HS-27A (cell line): ENCODE data around the gene SOX1.

ENCODE experiments used
- DNase-seq: peaks from one replicate; pipeline ENCODE4 v3.0.0-alpha.2; 2012; ENCODE audit warnings: low read depth, missing footprints

SOX1 gene

GRCh38 chr13:112058941-112059340 is 8.0 kb upstream of the SOX1 start:
- DNase-seq: no peak

- no peak for DNase-seq
Observed at GRCh38 chr13:112059457-112060281, 7.3 kb upstream of the SOX1 start.

DNA sequence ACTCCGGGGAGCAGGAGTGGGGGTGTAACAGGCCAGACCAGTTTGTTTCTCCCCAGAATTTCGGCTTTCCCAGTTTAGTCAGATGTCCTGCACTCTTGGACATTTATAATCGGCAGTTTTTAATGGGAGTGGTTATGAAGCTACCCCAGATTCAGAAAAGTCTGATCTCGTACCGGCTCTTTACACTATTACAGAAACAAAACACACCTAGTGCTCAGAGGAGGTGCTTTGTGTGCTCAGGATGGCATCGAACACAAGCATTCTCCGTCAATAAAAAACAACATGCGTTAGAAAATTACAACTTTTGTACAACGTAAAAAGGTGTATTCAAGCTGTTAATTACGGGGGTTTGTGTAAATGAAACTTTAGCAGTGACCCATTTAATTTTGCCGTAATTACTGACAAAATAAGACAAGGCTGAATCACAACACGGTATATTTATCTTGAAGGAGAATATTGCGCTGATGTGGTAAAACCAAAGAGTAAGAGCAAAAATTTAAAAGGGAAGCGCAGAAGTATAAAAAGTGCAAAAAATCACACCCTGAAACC is 6.6 kb upstream of the SOX1 start:
- no peak for DNase-seq

DNA sequence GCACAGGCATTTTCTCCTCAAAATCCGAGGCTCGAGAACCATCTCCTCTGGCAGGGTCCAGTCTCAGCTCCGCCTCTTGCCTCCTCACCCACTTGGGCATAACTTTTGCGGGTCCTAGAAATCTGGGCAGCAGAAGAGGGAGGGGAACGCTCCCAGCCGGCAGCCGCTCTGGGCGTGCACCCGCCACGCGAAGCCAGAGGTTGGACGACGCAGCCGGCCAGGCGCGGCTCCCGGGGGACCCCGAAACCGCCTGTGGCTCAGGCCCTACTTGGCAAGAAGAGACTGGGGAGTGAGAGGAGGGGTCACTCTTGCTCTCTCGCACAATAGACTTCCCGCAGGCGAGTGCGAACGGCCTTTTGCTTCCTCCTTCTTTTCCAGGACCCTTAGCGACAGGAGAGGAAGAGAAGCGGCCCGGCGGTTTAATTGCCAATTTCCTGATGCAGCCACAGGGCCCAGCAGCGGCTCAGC is 6.0 kb upstream of the SOX1 start:
- DNase-seq: no peak

- DNase-seq: no peak
Observed at GRCh38 chr13:112061367-112062061, 5.4 kb upstream of the SOX1 start.

- no peak for DNase-seq
Observed at GRCh38 chr13:112062072-112062567, 4.8 kb upstream of the SOX1 start.

GRCh38 chr13:112062571-112063570 is 4.1 kb upstream of the SOX1 start:
- DNase-seq: no peak

GRCh38 chr13:112063807-112064206 is 3.1 kb upstream of the SOX1 start:
- no peak for DNase-seq

DNA sequence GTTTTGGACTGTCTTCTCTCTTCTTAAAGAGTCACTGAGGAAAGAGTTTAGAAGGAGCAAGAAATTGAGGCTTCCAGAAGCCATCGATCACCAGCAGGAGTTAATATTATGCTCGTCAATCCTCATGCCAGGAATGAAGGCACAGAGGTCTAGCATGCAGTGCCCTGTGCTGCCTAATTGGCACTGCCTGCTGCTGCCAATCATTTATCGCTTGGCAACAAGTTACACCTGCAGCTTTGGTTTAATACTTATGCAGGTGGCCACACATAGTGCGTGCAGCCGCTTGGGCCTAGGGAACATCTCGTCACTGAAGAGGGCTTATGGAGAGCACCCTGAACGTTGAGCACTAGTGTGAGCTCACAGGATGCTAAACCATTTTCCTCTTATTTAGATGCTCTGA is 2.7 kb upstream of the SOX1 start:
- no peak for DNase-seq

DNA sequence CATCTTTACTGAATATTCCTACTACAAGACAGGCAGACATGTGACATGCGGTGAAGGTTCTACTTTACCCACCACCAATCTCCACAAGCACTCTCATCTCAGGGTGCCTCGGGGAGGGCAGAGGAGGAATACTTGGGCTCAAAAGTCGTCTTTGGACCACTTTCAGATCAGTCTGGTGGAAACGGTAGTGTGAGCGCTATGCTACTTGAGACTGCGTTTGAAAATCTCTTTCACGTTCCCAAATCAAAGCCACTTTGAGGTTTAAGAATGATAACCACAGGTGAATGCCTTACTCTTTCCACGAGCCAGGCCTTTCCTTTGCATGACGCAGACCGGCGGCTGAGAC is 1.5 kb upstream of the SOX1 start:
- DNase-seq: no peak

DNA sequence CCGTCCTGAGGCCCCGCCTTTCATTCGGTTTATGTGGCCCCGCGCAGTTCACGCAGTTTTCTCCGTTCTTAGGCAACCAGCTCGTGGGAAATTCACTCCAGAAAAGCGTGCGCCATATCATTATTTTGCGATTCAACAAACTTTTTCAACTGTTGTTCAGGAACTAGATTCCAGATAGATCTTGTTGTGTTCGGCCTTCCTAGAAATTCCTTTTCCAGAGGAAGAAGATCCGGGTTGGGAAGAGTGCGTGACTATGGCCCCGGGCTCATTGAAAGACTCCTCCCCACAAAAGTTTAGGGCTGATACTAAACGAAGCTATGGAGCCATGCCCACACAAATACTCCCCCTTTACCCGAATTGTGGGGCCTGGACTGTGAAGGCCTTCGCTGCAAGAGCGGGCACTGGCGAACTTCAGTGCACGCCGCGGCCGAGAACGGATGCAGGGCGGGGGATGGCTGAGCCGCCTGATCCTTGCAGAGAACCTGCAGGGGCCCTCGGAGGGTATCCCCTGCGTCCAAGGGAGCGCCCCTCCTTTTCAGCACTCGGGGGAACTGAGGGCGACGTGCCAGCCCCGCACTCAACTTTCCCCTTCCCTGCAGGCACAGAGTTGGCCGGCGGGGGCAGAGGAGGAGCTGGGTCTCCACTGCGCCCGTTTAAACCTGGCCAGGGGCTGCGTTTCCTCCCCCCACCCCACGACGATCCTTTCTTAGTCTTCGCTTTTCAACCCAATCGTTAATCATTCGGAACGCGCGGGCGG is 904 bp upstream of the SOX1 start:
- no peak for DNase-seq

DNA sequence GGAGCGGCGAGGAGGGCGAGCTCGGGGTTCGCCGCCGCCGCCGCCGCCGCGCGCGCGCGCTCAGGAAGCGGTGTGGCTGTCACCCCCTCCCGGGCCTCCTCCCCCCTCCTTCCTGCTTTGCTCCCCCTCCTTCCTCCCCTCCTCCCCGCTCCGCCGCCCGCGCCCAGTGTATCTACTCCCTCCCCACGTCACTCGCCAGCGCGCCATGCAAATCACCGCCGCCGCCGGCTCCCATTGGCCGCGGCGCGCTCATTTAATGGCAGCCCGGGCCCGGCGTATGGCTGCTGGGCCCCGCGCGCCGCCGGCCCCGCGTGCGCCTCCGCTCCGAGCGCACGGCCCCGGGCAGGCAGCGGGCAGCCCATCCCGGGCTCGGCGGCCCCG is 335 bp upstream of the SOX1 start:
- no peak for DNase-seq

- no peak for DNase-seq
Observed at GRCh38 chr13:112067871-112068539, 1.1 kb downstream of the SOX1 start.

GRCh38 chr13:112068540-112069060 is 1.7 kb downstream of the SOX1 start:
- no peak for DNase-seq

GRCh38 chr13:112069061-112069844 is 2.3 kb downstream of the SOX1 start:
- DNase-seq: no peak

DNA sequence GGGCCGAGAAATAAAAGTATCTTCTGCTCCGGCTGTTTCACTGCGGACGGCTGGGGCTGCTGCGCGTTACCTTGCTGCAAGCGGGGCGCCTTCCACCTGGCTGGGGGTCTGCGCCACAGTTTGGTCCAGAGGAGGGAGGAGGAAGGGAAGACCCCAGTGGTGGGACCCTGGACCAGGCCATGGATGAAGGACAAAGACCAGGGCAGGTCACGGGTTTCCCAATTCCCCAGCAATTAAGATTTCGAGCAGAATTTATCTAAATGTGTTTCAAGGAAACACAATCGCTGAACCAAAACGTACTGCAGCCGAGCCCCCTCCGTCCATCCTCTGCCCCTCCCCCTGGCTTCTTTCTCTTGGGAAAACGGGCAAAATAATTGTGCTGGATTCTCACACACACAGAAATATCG is 2.9 kb downstream of the SOX1 start:
- DNase-seq: no peak

- no peak for DNase-seq
Observed at GRCh38 chr13:112071102-112071722, 4.3 kb downstream of the SOX1 start.

- DNase-seq: no peak
Observed at GRCh38 chr13:112071723-112072533, 5.0 kb downstream of the SOX1 start.
